Testis (tissue), 3 donors: ENCODE measurements around the gene ST3GAL6. TPM values are rescaled to one million over a fixed set of nuclear protein-coding genes. Genes with fewer than 3 reads are reported as not detected.

Experiments used
- DNase-seq: peaks from one replicate; pipeline ENCODE4 v3.0.0-alpha.2; 2019
- H3K27ac ChIP-seq, 2 donors: fragments of 200-600 bp; sonication (generic); one replicate each; pipeline ENCODE4 v1.5.1; 2019
- H3K27me3 ChIP-seq: fragments of 200-600 bp; sonication (generic); one replicate; pipeline ENCODE4 v1.5.1; 2019
- H3K36me3 ChIP-seq: fragments of 200-600 bp; sonication (generic); one replicate; pipeline ENCODE4 v1.5.1; 2017; ENCODE audit warnings: low read depth; ENCODE audit errors: missing control alignments
- H3K4me1 ChIP-seq: fragments of 200-600 bp; sonication (generic); one replicate; pipeline ENCODE4 v1.5.1; 2019
- H3K4me3 ChIP-seq, 2 donors: fragments of 200-600 bp; sonication (generic); one replicate each; pipeline ENCODE4 v1.5.1; 2017 to 2019
- H3K9me3 ChIP-seq: fragments of 200-600 bp; sonication (generic); one replicate; pipeline ENCODE4 v1.5.1; 2017
- POLR2A ChIP-seq: fragments of 450-650 bp; IDR thresholded peaks from one replicate; pipeline ENCODE4 v1.6.1; 2017; ENCODE audit warnings: antibody characterized with exemption, mild to moderate bottlenecking, moderate library complexity
- WGBS, 2 donors: methylation state at CpG; one replicate each; pipeline ENCODE4 v1.1.5; 2018; 5-methylcytosine and 5-hydroxymethylcytosine counted together
- intact Hi-C: fragments of 100-400 bp; cut with DNase I; formaldehyde crosslinking; loops from one replicate; pipeline ENCODE4 v1.15.1; 2023; ENCODE audit warnings: low total_unique reads
- polyA plus RNA-seq: library from polyadenylated mRNA; stranded (reverse); fragments of 350-450 nt; fragmentation: Illumina TruSeq; extraction: RNeasy Lipid Tissue Mini Kit (QIAGEN cat#74804); gene quantifications from one replicate; pipeline ENCODE4 v1.2.3, GENCODE V29; 2014; ENCODE audit warnings: low read depth, low replicate concordance; ENCODE audit not compliant: insufficient read depth
- small RNA-seq, 2 donors: library from RNA; depleted of rRNA; stranded (forward); fragments of <200 nt; gene quantifications; one replicate each; pipeline ENCODE3, GENCODE V24; 2016
- total RNA-seq, 2 donors: library from RNA; depleted of rRNA; stranded (reverse); fragments of >200 nt; gene quantifications; one replicate each; pipeline ENCODE4 v1.2.3, GENCODE V29; 2016
- TF ChIP-seq, protein P1 (sequence below), 3 experiments: fragments of 450-650 bp in 2 of 3; fragments of 200-600 bp in 1 of 3; sonication (generic) in 1 of 3; IDR thresholded peaks; one replicate each; pipeline ENCODE4 v1.5.1; 2016 to 2019; ENCODE audit warnings: antibody characterized with exemption in 3 of 3, mild to moderate bottlenecking in 2 of 3, moderate library complexity in 1 of 3

Gene ST3GAL6
- total and polyA plus RNA-seq, 3 donors from 2014 or later = 2.1 to 23.4 (median 3.7) TPM

DNA sequence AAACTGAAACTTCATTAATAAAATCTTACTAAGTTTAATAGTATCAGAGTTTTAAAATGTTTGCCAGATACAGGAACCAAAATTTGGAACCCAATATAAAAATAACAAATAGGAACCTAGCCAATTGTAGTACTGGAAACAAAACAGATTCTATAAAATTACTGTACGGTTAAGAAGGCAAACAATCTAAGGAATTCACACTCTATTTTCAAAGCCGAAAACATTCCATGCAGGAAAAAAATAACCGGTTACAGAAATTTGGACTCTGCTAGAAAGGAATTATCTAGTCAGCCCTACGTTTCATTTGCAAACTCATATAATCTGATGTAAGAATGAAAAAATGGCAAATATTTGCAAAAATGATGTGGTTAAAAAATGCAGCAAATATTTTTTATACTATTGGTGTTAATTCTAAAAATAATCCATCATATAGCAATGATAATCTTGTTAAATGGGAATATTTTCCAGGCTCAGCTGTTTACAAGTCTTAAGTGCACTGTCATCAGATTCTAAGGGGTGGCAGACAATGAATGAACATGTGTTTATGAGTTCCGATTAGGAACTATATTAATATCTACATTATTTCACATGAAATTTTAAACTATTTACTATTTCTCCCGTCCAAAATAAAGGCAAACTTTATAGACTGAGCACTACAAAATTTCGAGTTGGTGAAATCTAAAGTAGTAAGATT lies 80.3 kb downstream of the ST3GAL6 start:
- intact Hi-C loops = no loop called here
- Histone ChIP-seq H3K9me3 (no peaks in the 10 kb centered on the region), H3K4me3 (no peak overlapping the region), H3K36me3 (no peaks in the 10 kb centered on the region), H3K27ac (no peak overlapping the region), H3K27me3 (no peaks in the 10 kb centered on the region), H3K4me1 (no peaks in the 10 kb centered on the region)
- TF ChIP-seq POLR2A = no peak
- TF ChIP-seq, protein P1, sequence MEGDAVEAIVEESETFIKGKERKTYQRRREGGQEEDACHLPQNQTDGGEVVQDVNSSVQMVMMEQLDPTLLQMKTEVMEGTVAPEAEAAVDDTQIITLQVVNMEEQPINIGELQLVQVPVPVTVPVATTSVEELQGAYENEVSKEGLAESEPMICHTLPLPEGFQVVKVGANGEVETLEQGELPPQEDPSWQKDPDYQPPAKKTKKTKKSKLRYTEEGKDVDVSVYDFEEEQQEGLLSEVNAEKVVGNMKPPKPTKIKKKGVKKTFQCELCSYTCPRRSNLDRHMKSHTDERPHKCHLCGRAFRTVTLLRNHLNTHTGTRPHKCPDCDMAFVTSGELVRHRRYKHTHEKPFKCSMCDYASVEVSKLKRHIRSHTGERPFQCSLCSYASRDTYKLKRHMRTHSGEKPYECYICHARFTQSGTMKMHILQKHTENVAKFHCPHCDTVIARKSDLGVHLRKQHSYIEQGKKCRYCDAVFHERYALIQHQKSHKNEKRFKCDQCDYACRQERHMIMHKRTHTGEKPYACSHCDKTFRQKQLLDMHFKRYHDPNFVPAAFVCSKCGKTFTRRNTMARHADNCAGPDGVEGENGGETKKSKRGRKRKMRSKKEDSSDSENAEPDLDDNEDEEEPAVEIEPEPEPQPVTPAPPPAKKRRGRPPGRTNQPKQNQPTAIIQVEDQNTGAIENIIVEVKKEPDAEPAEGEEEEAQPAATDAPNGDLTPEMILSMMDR (IDR thresholded peaks at IDR 0.05) = no peak
- WGBS, 2 donors = 56 to 57% methylated on average over 7 of the region's 7 CpGs
- no peak for DNase-seq

Small RNA genes lying within 50 kb of the gene (small RNA-seq; reads per million reads assigned to genes)
- 0 reads per million in 2 donors for gene RNU6-26P

Other genes starting within 250 kb of the ST3GAL6 start
- gene CLDND1, start 240.4 kb upstream of the ST3GAL6 start, total RNA-seq = 100 to 1,000 TPM; 150 to 162 TPM
- 207 TPM for gene CLDND1, start 240.4 kb upstream of the ST3GAL6 start, polyA plus RNA-seq
- gene GPR15, start 231.4 kb upstream of the ST3GAL6 start, total RNA-seq = not detected
- gene GPR15, start 231.4 kb upstream of the ST3GAL6 start, polyA plus RNA-seq = 0.34 TPM
- gene CPOX, start 169.7 kb upstream of the ST3GAL6 start, total RNA-seq = 10 to 100 TPM; 21.7 to 25.4 TPM
- 9.3 TPM for gene CPOX, start 169.7 kb upstream of the ST3GAL6 start, polyA plus RNA-seq
- 100 to 1,000 TPM; 161 to 211 TPM for gene DCBLD2, start 138.4 kb downstream of the ST3GAL6 start, total RNA-seq
- gene DCBLD2, start 138.4 kb downstream of the ST3GAL6 start, polyA plus RNA-seq = 48.5 TPM